ENCODE results near the gene BRAP. TPM values are rescaled to one million over a fixed set of nuclear protein-coding genes. Genes with fewer than 3 reads are reported as not detected.
A peak's percentile ranks its signal among the peaks of the same experiment; 100 is the strongest.
"Not testable (repeated sequence)": the region's sequence is repeated elsewhere in the genome, so short reads cannot be mapped to it uniquely, and the experiment has no call there.

Gene BRAP, protein sequence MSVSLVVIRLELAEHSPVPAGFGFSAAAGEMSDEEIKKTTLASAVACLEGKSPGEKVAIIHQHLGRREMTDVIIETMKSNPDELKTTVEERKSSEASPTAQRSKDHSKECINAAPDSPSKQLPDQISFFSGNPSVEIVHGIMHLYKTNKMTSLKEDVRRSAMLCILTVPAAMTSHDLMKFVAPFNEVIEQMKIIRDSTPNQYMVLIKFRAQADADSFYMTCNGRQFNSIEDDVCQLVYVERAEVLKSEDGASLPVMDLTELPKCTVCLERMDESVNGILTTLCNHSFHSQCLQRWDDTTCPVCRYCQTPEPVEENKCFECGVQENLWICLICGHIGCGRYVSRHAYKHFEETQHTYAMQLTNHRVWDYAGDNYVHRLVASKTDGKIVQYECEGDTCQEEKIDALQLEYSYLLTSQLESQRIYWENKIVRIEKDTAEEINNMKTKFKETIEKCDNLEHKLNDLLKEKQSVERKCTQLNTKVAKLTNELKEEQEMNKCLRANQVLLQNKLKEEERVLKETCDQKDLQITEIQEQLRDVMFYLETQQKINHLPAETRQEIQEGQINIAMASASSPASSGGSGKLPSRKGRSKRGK
- 10 to 100 TPM; 10.1 to 13.4 TPM for total RNA-seq

DNA sequence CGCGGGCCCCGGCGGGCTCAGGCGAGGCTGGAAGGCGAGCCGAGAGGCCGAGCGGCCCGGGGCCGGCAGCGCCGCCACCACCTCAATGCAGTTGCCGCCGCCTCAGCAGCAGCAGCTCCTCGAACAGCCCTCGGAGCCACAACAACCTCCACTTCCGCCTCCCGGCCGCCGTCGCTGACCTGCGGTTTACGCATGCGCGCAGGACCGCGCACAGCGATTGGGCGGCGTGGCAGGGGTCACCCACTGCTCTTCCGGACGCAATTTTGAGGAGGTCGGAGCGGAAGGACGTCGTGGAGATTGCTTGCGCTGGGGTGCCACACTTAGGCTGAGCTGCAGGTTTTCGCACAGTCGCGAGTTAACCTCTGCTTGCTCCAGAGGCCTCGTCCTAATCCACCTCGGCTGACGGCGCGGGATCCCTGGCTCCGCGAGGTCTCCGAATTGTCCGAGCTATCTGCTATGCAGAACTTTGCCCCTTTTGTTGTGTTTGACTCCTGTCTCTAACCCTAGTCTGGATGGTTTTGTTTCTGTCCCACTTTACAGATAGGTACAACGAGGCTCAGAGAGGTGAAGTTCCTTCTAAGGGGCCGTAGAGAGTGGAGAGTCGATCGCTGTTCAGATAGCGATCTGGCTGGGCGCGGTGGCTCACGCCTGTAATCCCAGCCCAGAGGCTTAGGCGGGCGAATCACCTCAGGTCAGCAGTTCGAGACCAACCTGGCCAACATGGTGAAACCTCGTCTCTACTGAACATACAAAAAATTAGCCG lies at the start of gene BRAP, which contains the start of gene ACAD10:
TSS of gene BRAP (minus strand) at position 146 of the 763 bp plus-strand sequence. CDS start 164 bp downstream, outside the sequence.
TSS of gene ACAD10 (plus strand) at position 243 of the 763 bp plus-strand sequence. CDS start 6,657 bp downstream, outside the sequence.
- TF ChIP-seq, protein P1, sequence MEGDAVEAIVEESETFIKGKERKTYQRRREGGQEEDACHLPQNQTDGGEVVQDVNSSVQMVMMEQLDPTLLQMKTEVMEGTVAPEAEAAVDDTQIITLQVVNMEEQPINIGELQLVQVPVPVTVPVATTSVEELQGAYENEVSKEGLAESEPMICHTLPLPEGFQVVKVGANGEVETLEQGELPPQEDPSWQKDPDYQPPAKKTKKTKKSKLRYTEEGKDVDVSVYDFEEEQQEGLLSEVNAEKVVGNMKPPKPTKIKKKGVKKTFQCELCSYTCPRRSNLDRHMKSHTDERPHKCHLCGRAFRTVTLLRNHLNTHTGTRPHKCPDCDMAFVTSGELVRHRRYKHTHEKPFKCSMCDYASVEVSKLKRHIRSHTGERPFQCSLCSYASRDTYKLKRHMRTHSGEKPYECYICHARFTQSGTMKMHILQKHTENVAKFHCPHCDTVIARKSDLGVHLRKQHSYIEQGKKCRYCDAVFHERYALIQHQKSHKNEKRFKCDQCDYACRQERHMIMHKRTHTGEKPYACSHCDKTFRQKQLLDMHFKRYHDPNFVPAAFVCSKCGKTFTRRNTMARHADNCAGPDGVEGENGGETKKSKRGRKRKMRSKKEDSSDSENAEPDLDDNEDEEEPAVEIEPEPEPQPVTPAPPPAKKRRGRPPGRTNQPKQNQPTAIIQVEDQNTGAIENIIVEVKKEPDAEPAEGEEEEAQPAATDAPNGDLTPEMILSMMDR (IDR thresholded peaks at IDR 0.05): no peak
- no peaks in the 10 kb centered on the region for H3K27me3 ChIP-seq
- H3K4me3 ChIP-seq: peak within 1 kb of the TSS; percentile 95 to 99
- DNase-seq (ENCODE audit: low spot score): peak; percentile 91
- no peaks in the 10 kb centered on the region for H3K9me3 ChIP-seq
- peak within 1 kb of the TSS; percentile 89 to 90 for H3K27ac ChIP-seq
- peaks cover 21% of the 10 kb centered on the region for H3K36me3 ChIP-seq
- H3K4me1 ChIP-seq: peaks cover 0 to 25% of the 10 kb centered on the region in 2 donors

DNA sequence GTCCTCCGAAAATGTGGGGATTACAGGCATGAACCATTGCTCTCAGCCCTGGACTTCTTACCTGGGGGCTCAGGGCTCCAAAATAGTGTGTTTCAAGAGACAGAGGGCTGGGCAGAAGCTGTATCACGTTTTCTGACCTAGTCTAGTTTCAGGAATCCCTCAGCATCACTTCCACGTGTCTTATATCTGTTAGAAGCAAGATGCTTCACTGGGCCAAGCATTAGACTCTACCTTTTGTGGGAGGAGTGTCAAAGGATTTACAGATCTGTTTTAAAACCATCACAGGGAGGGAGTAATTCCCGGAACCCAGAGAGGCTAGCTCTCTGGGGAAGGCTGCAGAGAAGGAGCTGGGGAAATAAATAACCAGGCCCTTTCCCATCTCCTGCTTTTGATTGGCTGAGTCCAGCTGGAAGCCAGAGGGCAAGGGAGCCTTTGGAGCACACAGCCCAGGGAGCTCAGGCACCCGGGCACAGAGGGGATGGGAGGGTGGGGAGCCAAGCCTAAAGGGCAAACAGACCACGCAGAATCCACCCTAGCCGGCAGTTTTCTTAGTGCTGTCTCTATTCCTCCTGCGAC lies 47.7 kb upstream of the BRAP start:
- Histone ChIP-seq H3K4me1 (no peaks in the 10 kb centered on the region), H3K4me3 (no peak overlapping the region), H3K27me3 (no peaks in the 10 kb centered on the region), H3K36me3 (peaks cover 45% of the 10 kb centered on the region), H3K9me3 (no peaks in the 10 kb centered on the region), H3K27ac (no peak overlapping the region)
- DNase-seq (ENCODE audit: low spot score): no peak
- TF ChIP-seq, protein P1 (IDR thresholded peaks at IDR 0.05): no peak

DNA sequence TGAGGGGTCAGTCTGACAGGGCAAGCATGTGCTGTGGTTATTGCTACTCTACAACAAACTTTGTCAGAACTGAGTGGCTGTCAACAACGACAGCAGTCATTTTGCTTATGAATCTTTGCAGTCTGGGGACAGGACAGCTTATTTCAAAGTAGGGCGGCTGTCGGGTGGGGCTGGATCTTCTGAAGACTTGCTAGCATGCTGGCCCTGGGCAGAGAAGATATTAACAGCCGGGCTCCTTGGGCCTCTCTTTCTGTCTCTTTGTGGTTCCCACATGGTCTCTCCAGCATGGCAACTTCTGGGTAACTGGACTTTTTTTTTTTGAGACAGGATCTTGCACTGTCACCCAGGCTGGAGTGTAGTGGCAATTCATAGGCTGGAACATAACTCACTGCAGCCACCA lies 47.0 kb upstream of the BRAP start:
- H3K27ac ChIP-seq: no peak overlapping the region
- DNase-seq (ENCODE audit: low spot score): no peak
- H3K4me1 ChIP-seq: no peaks in the 10 kb centered on the region
- no peaks in the 10 kb centered on the region for H3K9me3 ChIP-seq
- H3K27me3 ChIP-seq: no peaks in the 10 kb centered on the region
- no peak overlapping the region for H3K4me3 ChIP-seq
- TF ChIP-seq, protein P1 (IDR thresholded peaks at IDR 0.05): no peak
- peaks cover 48% of the 10 kb centered on the region for H3K36me3 ChIP-seq

DNA sequence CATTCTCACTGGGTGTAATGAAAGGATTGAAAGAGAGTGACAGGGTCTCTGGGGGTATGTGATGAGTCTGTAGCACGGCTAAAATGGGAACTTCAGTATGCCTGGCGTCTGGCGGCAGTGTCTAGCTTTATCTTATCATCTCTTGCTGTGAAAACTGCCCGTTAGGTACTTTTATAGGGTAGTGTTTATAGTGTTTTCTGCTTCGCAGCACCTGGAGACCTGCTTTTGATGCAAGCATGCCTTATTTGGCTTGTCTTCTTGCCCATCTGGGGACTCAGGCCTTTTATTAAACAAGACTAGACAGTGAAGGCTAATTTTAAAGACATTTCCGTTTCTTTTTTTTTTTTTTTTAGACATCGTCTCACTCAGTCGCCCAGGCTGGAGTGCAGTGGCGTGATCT lies 44.7 kb upstream of the BRAP start:
- Histone ChIP-seq H3K36me3 (peaks cover 47% of the 10 kb centered on the region), H3K4me1 (no peaks in the 10 kb centered on the region), H3K27ac (no peak overlapping the region), H3K4me3 (no peak overlapping the region), H3K27me3 (no peaks in the 10 kb centered on the region), H3K9me3 (no peaks in the 10 kb centered on the region)
- TF ChIP-seq, protein P1 (IDR thresholded peaks at IDR 0.05): no peak
- DNase-seq (ENCODE audit: low spot score): no peak

DNA sequence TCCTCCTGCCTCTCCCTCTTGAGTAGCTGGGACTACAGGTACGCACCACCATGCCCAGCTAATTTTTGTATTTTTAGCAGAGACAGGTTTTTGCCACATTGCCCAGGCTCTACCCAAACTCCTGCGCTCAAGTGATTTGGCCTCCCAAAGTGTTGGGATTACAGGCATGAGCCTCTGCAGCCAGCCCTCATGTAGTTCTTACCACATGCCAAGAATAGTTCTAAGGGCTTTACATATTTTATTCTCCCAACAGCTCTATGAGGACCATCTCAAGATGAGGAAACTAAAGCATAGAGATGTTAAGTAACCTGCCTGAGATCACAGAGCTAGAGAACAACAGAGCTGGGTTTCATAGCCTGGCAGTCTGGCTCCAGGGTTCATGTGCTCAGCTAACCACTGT lies 43.0 kb upstream of the BRAP start:
- no peaks in the 10 kb centered on the region for H3K27me3 ChIP-seq
- no peak overlapping the region for H3K4me3 ChIP-seq
- no peaks in the 10 kb centered on the region for H3K4me1 ChIP-seq
- no peak for DNase-seq (ENCODE audit: low spot score)
- H3K36me3 ChIP-seq: peaks cover 39% of the 10 kb centered on the region
- no peak overlapping the region for H3K27ac ChIP-seq
- TF ChIP-seq, protein P1 (IDR thresholded peaks at IDR 0.05): no peak
- no peaks in the 10 kb centered on the region for H3K9me3 ChIP-seq

DNA sequence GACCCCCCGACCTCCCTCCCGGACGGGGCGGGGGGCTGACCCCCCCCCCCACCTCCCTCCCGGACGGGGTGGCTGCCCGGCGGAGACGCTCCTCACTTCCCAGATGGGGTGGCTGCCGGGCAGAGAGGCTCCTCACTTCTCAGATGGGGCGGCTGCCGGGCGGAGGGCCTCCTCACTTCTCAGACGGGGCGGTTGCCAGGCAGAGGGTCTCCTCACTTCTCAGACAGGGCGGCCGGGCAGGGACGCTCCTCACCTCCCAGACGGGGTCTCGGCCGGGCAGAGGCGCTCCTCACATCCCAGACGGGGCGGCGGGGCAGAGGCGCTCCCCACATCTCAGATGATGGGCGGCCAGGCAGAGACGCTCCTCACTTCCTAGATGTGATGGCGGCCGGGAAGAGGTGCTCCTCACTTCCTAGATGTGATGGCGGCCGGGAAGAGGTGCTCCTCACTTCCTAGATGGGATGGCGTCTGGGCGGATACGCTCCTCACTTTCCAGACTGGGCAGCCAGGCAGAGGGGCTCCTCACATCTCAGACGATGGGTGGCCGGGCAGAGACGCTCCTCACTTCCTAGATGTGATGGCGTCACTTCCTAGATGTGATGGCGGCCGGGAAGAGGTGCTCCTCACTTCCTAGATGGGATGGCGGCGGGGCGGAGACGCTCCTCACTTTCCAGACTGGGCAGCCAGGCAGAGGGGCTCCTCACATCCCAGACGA lies 38.0 kb upstream of the BRAP start:
- not testable (repeated sequence) for H3K4me1 ChIP-seq; H3K27ac ChIP-seq; H3K9me3 ChIP-seq; DNase-seq (ENCODE audit: low spot score); H3K4me3 ChIP-seq; H3K27me3 ChIP-seq
- peaks cover 43% of the 10 kb centered on the region for H3K36me3 ChIP-seq

Data from right atrium auricular region (tissue), 2 donors.